Measurements from ENCODE around the gene AMHR2. TPM values are rescaled to one million over a fixed set of nuclear protein-coding genes. Genes with fewer than 3 reads are reported as not detected.

AMHR2 gene
- total RNA-seq, 1 experiment from 2014 or later: not detected

- Histone ChIP-seq H3K79me2 (ENCODE audit: insufficient read depth, low read length) (peaks cover 2% of the 10 kb centered on the region; the same call in 1 of the 2 replicates), H3K9ac (ENCODE audit: extremely low read depth, insufficient read length, low read length) (no peak overlapping the region), H3K18ac (ENCODE audit: insufficient read length, low read depth, low read length) (no peak overlapping the region), H2BK12ac (ENCODE audit: insufficient read length, low read depth, low read length) (no peak overlapping the region), H3T11ph (ENCODE audit: low read length) (no peak overlapping the region), H4K8ac (replicated peaks; ENCODE audit: insufficient read length, low read depth, low read length) (no peak overlapping the region), H3K4me1 (ENCODE audit: insufficient read depth, low read length) (no peaks in the 10 kb centered on the region), H3K79me1 (ENCODE audit: insufficient read depth, low read depth, low read length, poor library complexity, severe bottlenecking) (peaks cover 7% of the 10 kb centered on the region), H3K23me2 (ENCODE audit: insufficient read length, low read depth, low read length, poor library complexity, severe bottlenecking) (no peaks in the 10 kb centered on the region), H3K4me2 (ENCODE audit: insufficient read depth, insufficient read length, low read length) (no peak overlapping the region), H2BK20ac (ENCODE audit: low read depth, low read length, poor library complexity, severe bottlenecking) (no peak overlapping the region), H4K91ac (ENCODE audit: insufficient read length, low read depth, low read length) (no peak overlapping the region), H2AK5ac (ENCODE audit: insufficient read length, low read length) (no peak overlapping the region), H3K23ac (ENCODE audit: insufficient read length, low read depth, low read length) (no peak overlapping the region), H2BK15ac (ENCODE audit: low read depth, low read length) (no peak overlapping the region), H4K20me1 (ENCODE audit: control insufficient read depth, insufficient read depth, insufficient read length) (no peaks in the 10 kb centered on the region), H3K9me3 (ENCODE audit: control insufficient read depth, low read depth, low read length) (no peaks in the 10 kb centered on the region), H2BK120ac (ENCODE audit: low read depth, low read length, poor library complexity, severe bottlenecking) (no peak overlapping the region), H3K14ac (ENCODE audit: insufficient read depth, low read length) (no peak overlapping the region), H3K27ac (ENCODE audit: insufficient read length, low read depth, low read length) (no peak overlapping the region), H4K5ac (ENCODE audit: insufficient read length, low read depth, low read length) (no peak overlapping the region), H3K27me3 (ENCODE audit: insufficient read depth, low read length) (no peaks in the 10 kb centered on the region), H3K4ac (ENCODE audit: low read depth, low read length) (no peak overlapping the region), H2AFZ (ENCODE audit: low read length) (no peak overlapping the region), H2BK5ac (ENCODE audit: insufficient read length, low read length) (no peak overlapping the region), H3K56ac (ENCODE audit: insufficient read length, low read depth, low read length) (no peak overlapping the region)
- TF ChIP-seq CTCF (conservative IDR thresholded peaks at IDR 0.05): no peak
- no peak overlapping the region; a peak in 1 of 7 replicates for H3K27ac Mint-ChIP-seq
- no peak overlapping the region for H3K4me3 Mint-ChIP-seq
- H3K27me3 Mint-ChIP-seq (ENCODE audit: low read depth): no peaks in the 10 kb centered on the region
- H3K36me3 Mint-ChIP-seq (ENCODE audit: insufficient read depth in 1 of 3, low read depth in 3 of 3): peaks cover 3 to 31% (median 11%) of the 10 kb centered on the region in 3 experiments; a peak in 6 of 7 replicates
- H3K9me3 Mint-ChIP-seq: no peaks in the 10 kb centered on the region
- no CpG with 5 or more reads among the region's 5 CpGs for WGBS (ENCODE audit: extremely low coverage, insufficient read length, low lambda C conversion rate)
- peaks cover 0 to 19% of the 10 kb centered on the region in 2 experiments; a peak in 3 of 4 replicates for H3K4me1 Mint-ChIP-seq
- DNase-seq: no peak
Observed at GRCh38 chr12:53391724-53392123, 31.9 kb upstream of the AMHR2 start.
